HG02678 (cell line): ENCODE measurements around the gene MYO5B.

ENCODE experiments used
- ATAC-seq: cut with Tn5 transposase; IDR thresholded peaks from one replicate; pipeline ENCODE4 v1.9.1; 2021; ENCODE audit warnings: mild to moderate bottlenecking, moderate library complexity; ENCODE audit not compliant: unreplicated experiment

Gene MYO5B

DNA sequence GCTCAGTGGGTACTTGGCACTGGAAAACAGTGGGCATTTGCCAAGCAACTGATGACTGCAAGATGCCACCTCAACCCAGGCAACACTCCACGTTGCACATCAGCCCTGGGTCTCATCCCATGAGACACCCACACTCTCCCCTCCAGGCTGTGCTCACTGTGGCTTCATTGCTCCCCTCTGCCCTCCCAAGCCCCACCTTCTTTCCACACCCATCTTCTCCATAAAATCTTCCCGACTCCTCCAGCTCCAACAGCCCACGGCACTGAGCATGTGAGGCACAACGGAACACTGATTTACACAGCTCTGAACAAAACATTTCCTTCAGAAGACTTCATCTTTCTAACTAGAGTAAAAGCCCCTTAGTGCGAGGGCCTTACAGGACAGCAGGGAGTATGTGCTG is 263.8 kb downstream of the MYO5B start:
- ATAC-seq = no peak

DNA sequence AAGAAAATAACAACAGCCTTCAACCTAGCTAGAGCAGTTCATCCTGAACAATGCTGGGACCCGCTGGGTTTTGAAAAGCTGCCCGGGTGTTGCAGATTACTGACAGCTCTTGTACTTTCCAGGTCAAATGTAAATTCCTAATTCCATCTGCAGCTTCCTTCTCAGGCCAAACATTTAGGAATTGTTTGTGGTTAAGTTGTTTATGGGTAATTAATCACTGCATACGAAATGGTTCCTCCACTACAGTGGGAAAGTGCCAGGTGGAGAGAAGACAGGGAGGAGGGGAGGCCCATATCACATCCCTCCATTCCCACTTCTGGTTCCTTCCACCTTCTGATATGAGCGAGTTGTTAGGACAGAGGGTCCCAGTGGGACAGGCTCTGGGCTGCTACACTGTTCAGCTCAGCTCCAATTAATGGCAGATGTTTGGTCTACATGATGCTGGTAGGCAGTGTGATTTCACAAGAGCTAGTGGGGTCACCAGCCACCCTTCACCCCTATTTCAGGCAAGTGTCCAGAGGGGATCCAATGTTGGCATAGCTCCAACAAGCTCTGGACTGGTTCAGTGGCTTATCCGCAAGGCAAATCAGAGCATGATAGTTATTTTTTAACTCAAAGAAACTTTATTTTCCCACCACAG is 268.7 kb downstream of the MYO5B start:
- ATAC-seq = no peak

DNA sequence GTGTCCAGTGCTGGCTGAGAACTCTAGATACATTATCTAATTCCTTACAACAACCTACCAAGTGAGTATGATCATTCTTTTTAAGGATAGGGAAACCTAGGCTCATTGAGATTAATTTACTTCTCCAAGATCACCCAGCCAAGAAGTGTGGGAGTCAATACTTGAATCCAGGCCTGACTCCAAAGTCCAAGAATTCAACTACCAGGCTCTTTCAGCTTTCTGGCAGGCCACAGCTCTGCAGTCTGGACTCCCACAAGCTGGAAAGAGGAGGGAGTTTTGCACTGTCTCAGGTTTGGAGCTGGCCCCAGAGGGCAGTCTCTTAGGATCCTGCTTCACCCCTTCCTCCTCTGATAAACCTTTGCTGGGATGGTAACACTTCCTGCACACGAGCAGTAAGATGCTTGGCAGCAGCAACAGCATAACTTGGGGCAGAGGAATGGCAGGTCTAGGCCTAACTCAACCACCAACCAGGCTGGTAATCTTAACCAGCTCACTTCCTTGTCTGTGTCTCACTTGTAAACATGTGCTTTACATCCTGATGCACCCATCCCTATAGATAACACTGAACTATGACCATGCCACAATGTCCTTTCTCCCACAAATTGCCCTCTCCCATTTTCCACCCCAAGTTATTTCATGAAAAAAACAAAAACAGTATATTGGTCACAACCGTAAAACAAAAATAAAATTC is 270.5 kb downstream of the MYO5B start:
- no peak for ATAC-seq

- no peak for ATAC-seq
These were observed 272.7 kb downstream of the MYO5B start for GRCh38 chr18:49922228-49922627.

GRCh38 chr18:49921318-49921985 is 273.5 kb downstream of the MYO5B start:
- no peak for ATAC-seq

- ATAC-seq = no peak
These were observed 274.2 kb downstream of the MYO5B start for GRCh38 chr18:49920731-49921130.

- ATAC-seq = no peak
These were observed 277.2 kb downstream of the MYO5B start for GRCh38 chr18:49917742-49918141.

GRCh38 chr18:49915352-49915751 is 279.6 kb downstream of the MYO5B start:
- ATAC-seq = no peak

- no peak for ATAC-seq
These were observed 281.7 kb downstream of the MYO5B start for GRCh38 chr18:49913221-49913620.

- ATAC-seq = no peak
These were observed 283.5 kb downstream of the MYO5B start for GRCh38 chr18:49911427-49911826.

DNA sequence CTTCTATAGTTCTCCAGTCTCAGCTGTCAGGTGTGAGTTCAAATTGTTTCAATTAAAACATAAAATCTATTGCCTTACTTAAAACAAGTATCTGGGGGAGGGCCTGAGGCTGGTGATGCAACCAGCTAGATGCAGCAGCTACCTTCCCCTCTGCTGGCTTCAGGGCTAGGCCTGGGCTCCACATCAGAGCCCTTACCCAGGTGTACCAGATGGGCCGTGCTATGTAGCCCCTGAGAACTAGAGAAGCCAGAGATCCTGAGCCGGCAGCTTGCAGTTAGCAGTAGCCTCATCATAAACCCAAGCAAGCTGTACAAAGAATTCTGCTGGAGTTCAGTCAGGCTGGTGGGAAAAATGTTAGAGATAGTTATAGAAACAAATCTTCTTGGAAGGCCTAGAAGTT is 284.0 kb downstream of the MYO5B start:
- ATAC-seq = no peak

DNA sequence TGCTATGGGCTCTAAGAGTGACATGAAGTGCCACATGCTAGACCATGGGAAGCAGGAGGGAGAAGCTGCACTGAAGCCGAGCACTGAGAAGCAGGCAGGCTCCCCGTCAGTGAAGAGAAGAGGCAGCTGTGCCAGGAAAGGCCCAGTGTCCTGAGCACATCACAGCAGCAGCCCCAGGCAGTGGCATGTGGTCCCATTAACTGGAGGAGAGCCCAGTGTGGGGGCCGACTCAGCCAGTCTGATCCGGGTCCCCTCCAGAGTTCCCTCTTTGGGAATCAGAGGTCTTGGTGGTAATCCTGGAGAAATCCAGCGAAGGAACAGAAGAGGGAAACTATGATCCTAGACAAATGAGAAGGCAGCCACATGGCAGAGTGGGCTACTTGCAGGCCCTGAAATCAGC is 284.9 kb downstream of the MYO5B start:
- no peak for ATAC-seq

DNA sequence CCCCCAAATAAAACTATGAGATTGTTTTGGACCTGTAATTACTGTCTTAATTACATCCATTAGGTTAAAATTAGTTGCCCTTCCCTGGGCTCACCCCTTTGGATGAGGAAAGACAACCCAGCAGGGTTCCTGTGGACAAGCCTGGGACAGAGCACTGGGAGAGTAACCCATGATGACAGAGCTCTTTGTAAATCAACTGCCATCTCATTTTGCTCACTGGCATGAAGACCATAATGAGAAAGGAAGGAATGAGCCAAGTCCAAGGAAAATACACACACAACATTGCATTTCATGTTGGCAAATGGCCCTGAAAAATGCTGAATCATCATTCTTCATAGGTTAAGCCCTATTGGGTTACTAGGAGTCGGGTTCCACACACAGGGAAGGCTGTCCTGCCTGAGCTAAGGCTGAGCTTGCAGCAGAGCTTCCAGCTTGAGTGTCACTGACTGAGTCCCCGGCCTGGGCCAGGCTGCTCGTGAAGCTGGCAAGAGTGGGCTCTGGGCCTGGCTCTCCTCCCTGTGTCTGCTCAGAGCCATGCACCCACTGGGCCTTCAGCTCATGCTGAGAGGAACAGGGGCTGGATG is 287.5 kb downstream of the MYO5B start:
- no peak for ATAC-seq

- ATAC-seq = no peak
These were observed 289.2 kb downstream of the MYO5B start for GRCh38 chr18:49905771-49906170.

GRCh38 chr18:49904871-49905555 is 289.9 kb downstream of the MYO5B start:
- ATAC-seq = no peak

DNA sequence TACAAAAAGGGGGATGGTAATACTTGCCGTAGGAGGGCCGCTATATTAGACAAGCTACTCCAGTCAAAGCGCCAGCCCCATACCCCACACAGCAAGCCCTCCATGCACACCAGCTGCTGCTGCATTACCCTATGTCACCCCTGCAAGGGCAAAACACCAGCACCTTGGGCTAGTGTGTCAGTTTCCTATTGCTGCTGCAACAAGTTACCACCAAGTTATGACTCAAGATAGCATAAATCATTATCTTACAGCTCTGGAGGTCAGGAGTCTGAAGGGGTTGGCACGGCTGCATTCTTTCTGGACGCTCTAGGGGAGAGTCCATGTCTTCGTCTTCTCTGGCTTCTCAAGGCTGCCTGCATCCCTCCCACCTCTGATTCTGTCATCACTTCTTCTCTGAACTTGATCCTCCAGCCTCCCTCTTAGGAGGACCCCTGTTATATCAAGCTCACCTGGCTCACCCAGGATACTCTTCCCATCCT is 293.0 kb downstream of the MYO5B start:
- ATAC-seq = no peak

- no peak for ATAC-seq
These were observed 295.2 kb downstream of the MYO5B start for GRCh38 chr18:49899657-49900330.

DNA sequence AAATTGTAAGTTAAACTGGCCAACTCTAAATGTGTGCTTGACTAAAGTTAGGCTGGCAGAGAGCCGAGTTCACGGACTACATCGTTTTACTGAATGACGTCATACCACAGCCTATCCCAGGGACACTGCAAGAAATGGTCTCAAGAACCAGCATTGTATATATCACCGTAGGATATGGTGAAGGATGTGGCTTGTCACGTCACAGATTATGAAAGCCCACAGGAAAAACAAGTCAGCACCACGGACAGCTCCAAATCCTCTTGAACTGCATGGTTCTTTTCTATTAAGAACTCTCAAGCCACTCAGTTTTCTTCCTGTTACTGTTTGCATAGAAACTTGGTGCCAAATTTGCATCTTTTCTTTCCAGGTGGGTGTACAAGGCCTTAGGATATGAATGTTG is 296.5 kb downstream of the MYO5B start:
- no peak for ATAC-seq

DNA sequence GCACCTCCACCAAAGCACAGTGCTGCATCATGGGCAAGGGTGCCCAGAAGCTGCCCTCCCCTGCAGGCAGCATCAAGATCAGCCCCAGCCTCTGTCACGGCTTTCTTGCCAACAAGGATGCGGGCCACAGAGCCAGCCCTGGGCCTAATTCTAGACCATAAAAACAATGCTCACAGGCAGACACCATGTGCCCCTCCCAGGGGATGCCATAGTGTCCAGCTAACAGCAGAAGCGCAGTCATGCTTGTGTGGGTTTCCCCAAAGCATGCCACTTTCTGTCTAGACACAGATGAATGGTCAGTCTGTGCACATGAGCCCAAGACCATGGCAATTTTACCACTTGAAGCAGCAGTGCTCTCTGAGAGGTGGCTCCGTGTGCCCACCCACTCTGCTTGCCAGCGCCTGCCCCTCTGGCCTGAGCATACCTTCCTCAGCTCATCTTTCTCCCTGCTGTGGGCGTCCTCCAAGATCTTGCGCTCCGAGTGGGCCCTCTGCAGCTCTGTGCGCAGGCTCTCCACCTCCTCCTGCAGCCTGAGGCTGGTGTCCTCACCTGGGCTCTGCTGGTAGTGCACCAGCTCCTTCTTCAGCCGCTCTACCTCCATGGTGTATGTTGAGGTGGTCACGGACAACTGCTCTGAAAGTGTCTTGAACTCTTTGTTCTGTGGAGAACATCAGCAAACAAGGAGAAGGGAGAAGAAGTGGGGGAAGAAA is 300.3 kb downstream of the MYO5B start:
- ATAC-seq = no peak

DNA sequence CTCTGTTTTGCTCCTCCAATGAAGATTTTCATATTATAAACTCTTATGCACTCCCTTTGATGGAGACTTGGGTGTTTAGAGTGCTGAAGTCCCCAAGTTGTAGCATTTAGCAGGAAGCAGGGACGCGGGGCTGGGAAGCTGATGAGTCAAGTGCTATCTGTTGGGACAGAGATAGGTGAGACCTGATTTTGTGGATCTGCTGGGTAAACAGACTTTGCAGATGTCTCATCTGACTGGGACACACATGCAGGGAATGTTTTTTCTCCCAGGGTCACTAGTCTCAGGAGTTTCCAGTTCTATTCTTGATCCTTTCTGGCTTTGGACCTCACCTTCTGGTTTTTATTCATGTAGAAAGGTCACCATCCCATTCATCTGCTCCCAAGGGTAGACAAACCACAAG is 301.9 kb downstream of the MYO5B start:
- ATAC-seq = no peak
